Neural cell (in vitro differentiated cells): Measurements from ENCODE around the gene RANBP9. TPM values are rescaled to one million over a fixed set of nuclear protein-coding genes. Genes with fewer than 3 reads are reported as not detected.

Experiments used
- H2AFZ ChIP-seq: fragments of 200-600, 300-800 bp; sonication (generic), shearing (Covaris generic); 2 replicates; pipeline ENCODE4 v1.6.0; 2014; ENCODE audit warnings: low read depth, mild to moderate bottlenecking, antibody characterized with exemption, low read length, moderate library complexity
- H3F3A ChIP-seq: fragments of 200-600 bp; shearing (Covaris generic); 2 replicates; pipeline ENCODE4 v1.6.1; 2016; ENCODE audit warnings: mild to moderate bottlenecking, moderate library complexity, mixed read lengths, antibody characterized with exemption, low read length; ENCODE audit not compliant: insufficient read depth, poor library complexity, severe bottlenecking
- H3K27ac ChIP-seq: fragments of 200-600, 300-800 bp; sonication (generic), shearing (Covaris generic); 2 replicates; pipeline ENCODE4 v1.5.1; 2014; ENCODE audit warnings: mild to moderate bottlenecking, low read length, moderate library complexity
- H3K27me3 ChIP-seq: fragments of 300-800, 200-600 bp; sonication (generic), shearing (Covaris generic); 2 replicates; pipeline ENCODE4 v1.6.0; 2014; ENCODE audit warnings: mild to moderate bottlenecking, low read depth, low read length, moderate library complexity; ENCODE audit not compliant: insufficient read depth
- H3K36me3 ChIP-seq: fragments of 300-800, 200-600 bp; sonication (generic), shearing (Covaris generic); 2 replicates; pipeline ENCODE4 v1.5.1; 2014; ENCODE audit warnings: mild to moderate bottlenecking, antibody characterized with exemption, low read length, moderate library complexity; ENCODE audit not compliant: insufficient read depth
- H3K4me2 ChIP-seq: fragments of 300-800, 200-600 bp; sonication (generic), shearing (Covaris generic); 2 replicates; pipeline ENCODE4 v1.6.0; 2014; ENCODE audit warnings: mild to moderate bottlenecking, low read length
- H3K4me3 ChIP-seq: fragments of 300-800, 200-600 bp; sonication (generic), shearing (Covaris generic); 2 replicates; pipeline ENCODE4 v1.5.1; 2014; ENCODE audit warnings: mild to moderate bottlenecking, low read length, moderate library complexity
- H3K79me2 ChIP-seq: fragments of 200-600 bp; shearing (Covaris generic); replicated peaks from 2 replicates; pipeline ENCODE4 v1.6.0; 2014; ENCODE audit warnings: mild to moderate bottlenecking, low read length, moderate library complexity; ENCODE audit not compliant: insufficient read depth
- H3K9ac ChIP-seq: fragments of 300-800, 200-600 bp; sonication (generic), shearing (Covaris generic); 2 replicates; pipeline ENCODE4 v1.6.1; 2016; ENCODE audit warnings: mild to moderate bottlenecking, low read length, mixed read lengths
- H3K9me2 ChIP-seq: fragments of 200-600 bp; shearing (Covaris generic); 2 replicates; pipeline ENCODE4 v1.6.1; 2016; ENCODE audit warnings: mild to moderate bottlenecking, low read length, mixed read lengths; ENCODE audit not compliant: insufficient read depth
- H3K9me3 ChIP-seq: fragments of 200-600, 300-800 bp; sonication (generic), shearing (Covaris generic); 2 replicates; pipeline ENCODE4 v1.6.1; 2016; ENCODE audit warnings: mild to moderate bottlenecking, mixed run types, low read length, moderate library complexity, mixed read lengths
- H4K20me1 ChIP-seq: fragments of 200-600 bp; shearing (Covaris generic); 2 replicates; pipeline ENCODE4 v1.6.1; 2016; ENCODE audit warnings: mild to moderate bottlenecking, mixed run types; ENCODE audit not compliant: insufficient read depth
- EP300 ChIP-seq: fragments of 450-650 bp; conservative IDR thresholded peaks from 2 replicates; pipeline ENCODE4 v1.6.1; 2014; ENCODE audit warnings: antibody characterized with exemption, mild to moderate bottlenecking, moderate library complexity; ENCODE audit not compliant: poor library complexity, severe bottlenecking
- EZH2 ChIP-seq: fragments of 200-600, 300-800 bp; shearing (Covaris generic), sonication (generic); IDR thresholded peaks from 2 replicates; pipeline ENCODE4 v1.6.1; 2014; ENCODE audit warnings: antibody characterized with exemption, low read length, borderline replicate concordance, mild to moderate bottlenecking; ENCODE audit not compliant: insufficient read depth, poor library complexity, severe bottlenecking
- MXI1 ChIP-seq: fragments of 450-650 bp; conservative IDR thresholded peaks from 2 replicates; pipeline ENCODE4 v1.6.1; 2014; ENCODE audit warnings: antibody characterized with exemption, mild to moderate bottlenecking; ENCODE audit not compliant: poor library complexity, severe bottlenecking
- POLR2AphosphoS5 ChIP-seq: IDR thresholded peaks from 2 replicates; pipeline ENCODE4 v1.6.1; 2012
- RAD21 ChIP-seq: fragments of 450-650 bp; conservative IDR thresholded peaks from 2 replicates; pipeline ENCODE4 v1.6.1; 2014; ENCODE audit warnings: antibody characterized with exemption, mild to moderate bottlenecking, moderate library complexity
- SMC3 ChIP-seq: fragments of 450-650 bp; conservative IDR thresholded peaks from 2 replicates; pipeline ENCODE4 v1.6.1; 2014; ENCODE audit warnings: antibody characterized with exemption, mild to moderate bottlenecking, moderate library complexity; ENCODE audit not compliant: poor library complexity
- TAF1 ChIP-seq: IDR thresholded peaks from 2 replicates; pipeline ENCODE4 v1.6.1; 2012; ENCODE audit warnings: low read depth
- polyA plus RNA-seq: library from polyadenylated mRNA; depleted of rRNA; stranded (reverse); fragments of >200 nt; gene quantifications from 2 replicates; pipeline ENCODE4 v1.2.3, GENCODE V29; 2014
- TF ChIP-seq, protein P1 (sequence below): fragments of 450-650 bp; IDR thresholded peaks from 2 replicates; pipeline ENCODE4 v1.5.1; 2014; ENCODE audit warnings: antibody characterized with exemption, mild to moderate bottlenecking, moderate library complexity; ENCODE audit not compliant: poor library complexity, severe bottlenecking
- TF ChIP-seq, protein P2 (sequence below): IDR thresholded peaks from 2 replicates; pipeline ENCODE4 v1.6.1; 2012; ENCODE audit warnings: borderline replicate concordance

RANBP9 gene
- polyA plus RNA-seq, 1 donor from 2014 or later = 52.2 TPM

DNA sequence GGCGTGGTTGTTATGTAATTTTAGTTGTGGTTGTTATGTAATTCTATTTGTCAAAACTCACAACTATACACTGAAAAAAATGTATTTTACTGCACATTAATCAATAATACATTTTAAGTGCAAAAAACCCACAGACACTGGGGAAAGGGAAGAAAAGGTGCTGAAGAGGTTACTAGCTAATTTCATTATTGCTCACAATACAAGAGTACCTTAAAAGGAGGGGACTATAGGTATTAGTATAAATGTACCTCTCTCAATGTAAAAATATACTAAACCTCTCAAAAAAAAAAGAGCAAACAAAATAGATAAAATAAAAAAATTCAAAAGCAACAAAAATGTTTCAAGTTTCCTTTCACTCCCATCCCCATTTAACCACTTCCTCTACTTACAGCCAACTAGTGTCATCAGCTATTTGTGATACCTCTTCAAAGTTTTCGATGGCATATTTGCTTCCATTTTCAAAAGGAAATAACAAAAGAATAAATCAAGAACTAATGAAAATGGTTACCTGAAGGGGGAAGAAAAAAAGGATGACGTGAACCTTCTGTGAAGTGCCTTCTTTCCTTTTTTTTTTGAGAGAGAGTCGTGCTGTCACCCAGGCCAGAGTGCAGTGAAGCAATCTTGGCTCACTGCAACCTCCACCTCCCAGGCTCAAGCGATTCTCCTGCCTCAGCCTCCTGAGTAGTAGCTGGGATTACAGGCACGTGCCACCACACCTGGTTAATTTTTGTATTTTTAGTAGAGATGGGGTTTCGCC, 30.2 kb downstream of the RANBP9 start:
- H3K36me3 ChIP-seq = no peaks in the 10 kb centered on the region
- TF ChIP-seq, protein P1, sequence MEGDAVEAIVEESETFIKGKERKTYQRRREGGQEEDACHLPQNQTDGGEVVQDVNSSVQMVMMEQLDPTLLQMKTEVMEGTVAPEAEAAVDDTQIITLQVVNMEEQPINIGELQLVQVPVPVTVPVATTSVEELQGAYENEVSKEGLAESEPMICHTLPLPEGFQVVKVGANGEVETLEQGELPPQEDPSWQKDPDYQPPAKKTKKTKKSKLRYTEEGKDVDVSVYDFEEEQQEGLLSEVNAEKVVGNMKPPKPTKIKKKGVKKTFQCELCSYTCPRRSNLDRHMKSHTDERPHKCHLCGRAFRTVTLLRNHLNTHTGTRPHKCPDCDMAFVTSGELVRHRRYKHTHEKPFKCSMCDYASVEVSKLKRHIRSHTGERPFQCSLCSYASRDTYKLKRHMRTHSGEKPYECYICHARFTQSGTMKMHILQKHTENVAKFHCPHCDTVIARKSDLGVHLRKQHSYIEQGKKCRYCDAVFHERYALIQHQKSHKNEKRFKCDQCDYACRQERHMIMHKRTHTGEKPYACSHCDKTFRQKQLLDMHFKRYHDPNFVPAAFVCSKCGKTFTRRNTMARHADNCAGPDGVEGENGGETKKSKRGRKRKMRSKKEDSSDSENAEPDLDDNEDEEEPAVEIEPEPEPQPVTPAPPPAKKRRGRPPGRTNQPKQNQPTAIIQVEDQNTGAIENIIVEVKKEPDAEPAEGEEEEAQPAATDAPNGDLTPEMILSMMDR = no peak
- H4K20me1 ChIP-seq = no peaks in the 10 kb centered on the region
- no peak overlapping the region for H3K4me3 ChIP-seq
- H3K27ac ChIP-seq = no peak overlapping the region
- no peak overlapping the region for H3K4me2 ChIP-seq
- no peaks in the 10 kb centered on the region for H3K9me2 ChIP-seq
- no peak overlapping the region for H2AFZ ChIP-seq
- peaks cover 72% of the 10 kb centered on the region for H3K79me2 ChIP-seq
- H3K27me3 ChIP-seq = no peaks in the 10 kb centered on the region
- no peaks in the 10 kb centered on the region for H3F3A ChIP-seq
- H3K9me3 ChIP-seq = no peaks in the 10 kb centered on the region
- no peak overlapping the region for H3K9ac ChIP-seq

DNA sequence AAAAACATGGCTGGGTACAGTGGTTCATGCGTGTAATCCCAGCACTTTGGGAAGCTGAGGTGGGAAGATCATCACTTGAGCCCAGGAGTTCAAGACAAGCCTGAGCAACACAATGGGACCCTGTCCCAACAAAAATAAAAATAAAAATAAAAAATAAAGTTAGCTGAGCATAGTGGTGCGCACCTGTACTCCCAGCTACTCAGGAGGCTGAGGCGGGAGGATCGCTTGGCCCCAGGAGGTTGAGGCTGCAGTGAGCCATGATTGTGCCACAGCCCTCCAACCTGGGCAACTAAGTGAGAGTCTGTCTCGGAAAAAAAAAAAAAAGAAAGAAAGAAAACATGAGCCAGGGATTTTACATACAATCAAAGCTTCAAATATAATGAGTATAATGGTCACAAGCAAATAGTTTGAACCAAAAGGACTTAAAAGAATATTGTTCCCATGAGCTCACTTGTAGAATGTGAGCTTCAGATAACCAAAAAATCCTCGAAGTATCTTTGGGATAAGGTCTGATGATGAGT, 31.1 kb downstream of the RANBP9 start:
- Histone ChIP-seq H4K20me1 (no peaks in the 10 kb centered on the region), H3K9me2 (no peaks in the 10 kb centered on the region), H2AFZ (no peak overlapping the region)

More for the DNA sequence above, 31.1 kb downstream of the RANBP9 start:
- Histone ChIP-seq H3K27me3 (no peaks in the 10 kb centered on the region), H3F3A (no peaks in the 10 kb centered on the region), H3K4me3 (no peak overlapping the region), H3K4me2 (no peak overlapping the region), H3K9me3 (no peaks in the 10 kb centered on the region), H3K79me2 (peaks cover 81% of the 10 kb centered on the region), H3K36me3 (no peaks in the 10 kb centered on the region), H3K27ac (no peak overlapping the region), H3K9ac (no peak overlapping the region)
- TF ChIP-seq EZH2 (no peak), RAD21 (no peak), MXI1 (no peak), SMC3 (no peak), TAF1 (no peak), POLR2AphosphoS5 (no peak), EP300 (no peak)
- TF ChIP-seq, protein P1 = no peak
- TF ChIP-seq, protein P2, sequence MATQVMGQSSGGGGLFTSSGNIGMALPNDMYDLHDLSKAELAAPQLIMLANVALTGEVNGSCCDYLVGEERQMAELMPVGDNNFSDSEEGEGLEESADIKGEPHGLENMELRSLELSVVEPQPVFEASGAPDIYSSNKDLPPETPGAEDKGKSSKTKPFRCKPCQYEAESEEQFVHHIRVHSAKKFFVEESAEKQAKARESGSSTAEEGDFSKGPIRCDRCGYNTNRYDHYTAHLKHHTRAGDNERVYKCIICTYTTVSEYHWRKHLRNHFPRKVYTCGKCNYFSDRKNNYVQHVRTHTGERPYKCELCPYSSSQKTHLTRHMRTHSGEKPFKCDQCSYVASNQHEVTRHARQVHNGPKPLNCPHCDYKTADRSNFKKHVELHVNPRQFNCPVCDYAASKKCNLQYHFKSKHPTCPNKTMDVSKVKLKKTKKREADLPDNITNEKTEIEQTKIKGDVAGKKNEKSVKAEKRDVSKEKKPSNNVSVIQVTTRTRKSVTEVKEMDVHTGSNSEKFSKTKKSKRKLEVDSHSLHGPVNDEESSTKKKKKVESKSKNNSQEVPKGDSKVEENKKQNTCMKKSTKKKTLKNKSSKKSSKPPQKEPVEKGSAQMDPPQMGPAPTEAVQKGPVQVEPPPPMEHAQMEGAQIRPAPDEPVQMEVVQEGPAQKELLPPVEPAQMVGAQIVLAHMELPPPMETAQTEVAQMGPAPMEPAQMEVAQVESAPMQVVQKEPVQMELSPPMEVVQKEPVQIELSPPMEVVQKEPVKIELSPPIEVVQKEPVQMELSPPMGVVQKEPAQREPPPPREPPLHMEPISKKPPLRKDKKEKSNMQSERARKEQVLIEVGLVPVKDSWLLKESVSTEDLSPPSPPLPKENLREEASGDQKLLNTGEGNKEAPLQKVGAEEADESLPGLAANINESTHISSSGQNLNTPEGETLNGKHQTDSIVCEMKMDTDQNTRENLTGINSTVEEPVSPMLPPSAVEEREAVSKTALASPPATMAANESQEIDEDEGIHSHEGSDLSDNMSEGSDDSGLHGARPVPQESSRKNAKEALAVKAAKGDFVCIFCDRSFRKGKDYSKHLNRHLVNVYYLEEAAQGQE = no peak
